ENCODE data around the gene SRP9.

SRP9 gene, protein sequence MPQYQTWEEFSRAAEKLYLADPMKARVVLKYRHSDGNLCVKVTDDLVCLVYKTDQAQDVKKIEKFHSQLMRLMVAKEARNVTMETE

DNA sequence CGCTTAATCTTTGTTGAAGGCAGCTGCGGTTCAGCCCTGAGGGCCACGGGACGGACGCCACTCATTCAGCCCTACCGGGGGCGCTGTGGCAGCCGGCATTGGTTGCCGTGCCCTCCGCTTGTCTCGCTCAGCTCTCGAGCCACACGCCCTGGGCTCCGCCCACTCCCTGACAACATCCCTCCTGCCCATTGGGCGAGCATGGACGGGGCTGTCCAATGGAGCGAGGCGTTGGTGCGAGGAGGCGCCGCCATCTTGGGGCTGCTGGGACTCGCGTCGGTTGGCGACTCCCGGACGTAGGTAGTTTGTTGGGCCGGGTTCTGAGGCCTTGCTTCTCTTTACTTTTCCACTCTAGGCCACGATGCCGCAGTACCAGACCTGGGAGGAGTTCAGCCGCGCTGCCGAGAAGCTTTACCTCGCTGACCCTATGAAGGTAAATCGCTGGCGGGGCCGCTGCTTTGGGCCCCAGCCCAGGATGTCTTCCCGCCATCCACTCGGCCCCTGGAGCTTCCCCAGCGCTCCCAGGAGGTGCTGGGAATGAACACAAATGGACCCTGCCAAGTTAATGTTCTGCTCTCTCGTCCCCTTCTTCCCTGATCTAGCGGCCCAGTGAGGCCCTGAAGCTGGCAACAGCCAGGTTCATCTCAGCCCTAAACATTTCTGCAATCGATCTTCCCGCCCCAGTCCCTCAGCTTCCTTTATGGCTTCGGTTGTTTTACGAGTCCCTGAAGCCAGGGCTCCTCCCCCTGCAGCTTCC, at the start of gene SRP9:
TSS of gene SRP9 (plus strand) at position 244 of the 754 bp plus-strand sequence. CDS start at position 359, 115 bp downstream.
- peak; percentile 98 to 99 for DNase-seq
- no peak for TF ChIP-seq GATA1 (IDR thresholded peaks at IDR 0.05; ENCODE audit: low read depth, low read length)
- TF ChIP-seq POLR2A (IDR thresholded peaks at IDR 0.05; ENCODE audit: low read length) = peak; percentile 96

- no peak for TF ChIP-seq GATA1 (IDR thresholded peaks at IDR 0.05; ENCODE audit: low read depth, low read length)
- TF ChIP-seq POLR2A (IDR thresholded peaks at IDR 0.05; ENCODE audit: low read length) = no peak
- DNase-seq = no peak
Measured at GRCh38 chr1:225731491-225731890, 46.1 kb upstream of the SRP9 start.

GRCh38 chr1:225733254-225733653, 44.4 kb upstream of the SRP9 start:
- TF ChIP-seq GATA1 (IDR thresholded peaks at IDR 0.05; ENCODE audit: low read depth, low read length) (no peak), POLR2A (IDR thresholded peaks at IDR 0.05; ENCODE audit: low read length) (no peak)
- no peak for DNase-seq

DNA sequence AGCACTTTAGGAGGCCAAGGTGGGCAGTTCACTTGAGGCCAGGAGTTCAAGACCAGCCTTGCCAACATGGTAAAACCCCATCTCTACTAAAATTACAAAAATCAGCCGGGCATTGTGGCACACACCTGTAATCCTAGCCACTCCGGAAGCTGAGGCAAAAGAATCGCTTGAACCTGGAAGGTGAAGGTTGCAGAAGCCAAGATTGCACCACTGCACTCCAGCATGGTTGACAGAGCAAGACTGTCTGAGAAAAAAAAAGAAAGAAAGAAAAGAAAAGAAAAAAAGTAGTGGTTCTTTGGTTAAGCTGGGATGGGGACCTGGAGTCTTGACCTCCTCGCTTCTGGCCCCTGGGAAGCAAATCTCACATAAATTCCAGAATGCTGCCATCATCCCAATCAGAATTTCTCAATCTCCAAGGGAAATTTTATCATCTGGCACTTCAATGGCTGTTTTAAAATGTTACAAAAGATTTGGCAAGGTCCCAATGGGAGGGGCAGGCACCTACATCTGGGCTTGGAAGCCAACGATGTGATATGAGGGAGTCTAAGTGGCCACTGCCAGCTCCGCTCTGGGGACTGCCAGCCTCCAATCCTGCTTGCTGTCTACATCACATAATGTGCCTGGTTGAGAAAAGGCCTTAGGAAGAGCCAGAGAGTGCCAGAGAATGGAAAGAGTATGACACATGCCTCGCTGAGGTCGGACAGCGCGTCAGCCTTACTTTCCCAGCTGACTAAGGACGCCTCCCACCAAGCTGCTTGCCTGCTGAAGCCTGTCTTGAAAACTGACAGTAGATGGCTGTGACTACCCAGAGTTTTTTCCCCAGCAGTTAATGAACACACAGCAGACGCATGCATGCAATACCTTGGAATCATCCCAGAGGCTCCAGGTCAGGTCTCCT, 42.1 kb upstream of the SRP9 start:
- DNase-seq = no peak
- TF ChIP-seq POLR2A (IDR thresholded peaks at IDR 0.05; ENCODE audit: low read length) (no peak), GATA1 (IDR thresholded peaks at IDR 0.05; ENCODE audit: low read depth, low read length) (no peak)

GRCh38 chr1:225736437-225737098, 41.1 kb upstream of the SRP9 start:
- TF ChIP-seq GATA1 (IDR thresholded peaks at IDR 0.05; ENCODE audit: low read depth, low read length) (no peak), POLR2A (IDR thresholded peaks at IDR 0.05; ENCODE audit: low read length) (no peak)
- no peak for DNase-seq

DNA sequence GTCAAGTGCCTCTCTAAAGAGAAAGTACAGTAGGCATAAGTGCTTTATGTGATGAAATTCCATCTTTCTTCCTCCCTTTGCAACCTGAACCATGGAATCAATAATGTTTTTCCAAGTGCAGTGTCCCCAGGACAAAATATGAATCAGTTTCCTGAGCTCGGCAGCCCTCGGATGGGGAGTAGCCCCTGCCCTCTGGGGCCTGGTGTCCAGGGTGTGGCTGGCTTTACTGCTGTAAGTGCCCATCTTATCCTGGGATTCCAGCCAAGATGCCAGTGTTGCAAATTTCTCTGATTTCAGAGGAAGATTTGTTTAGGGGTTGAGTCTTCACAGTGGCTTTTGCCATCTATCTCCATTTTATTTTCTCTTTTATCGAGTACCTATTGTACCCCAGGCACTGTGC, 40.5 kb upstream of the SRP9 start:
- TF ChIP-seq GATA1 (IDR thresholded peaks at IDR 0.05; ENCODE audit: low read depth, low read length) (no peak), POLR2A (IDR thresholded peaks at IDR 0.05; ENCODE audit: low read length) (no peak)
- DNase-seq = no peak

- DNase-seq = no peak
- no peak for TF ChIP-seq GATA1 (IDR thresholded peaks at IDR 0.05; ENCODE audit: low read depth, low read length)
- no peak for TF ChIP-seq POLR2A (IDR thresholded peaks at IDR 0.05; ENCODE audit: low read length)
Measured at GRCh38 chr1:225737866-225738265, 39.8 kb upstream of the SRP9 start.

DNA sequence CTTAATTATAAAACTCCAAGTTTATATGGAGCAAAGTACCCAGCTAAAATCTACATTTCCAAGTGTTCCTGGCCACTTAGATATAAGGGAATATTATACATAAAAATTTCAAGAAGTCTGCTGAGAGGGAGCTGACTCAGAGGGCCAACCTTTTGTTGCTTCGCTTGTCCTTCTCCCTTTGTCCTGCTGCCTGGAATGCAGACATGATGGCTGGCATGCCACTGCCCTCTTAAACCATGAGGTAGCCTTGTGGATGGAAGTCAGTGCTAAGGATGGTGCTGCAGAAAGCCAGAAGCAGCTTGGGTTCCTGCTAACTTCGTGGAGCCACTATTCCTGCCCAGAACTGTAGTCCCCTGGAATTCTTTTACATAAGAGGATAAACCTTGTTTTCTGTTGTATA, 38.9 kb upstream of the SRP9 start:
- TF ChIP-seq GATA1 (IDR thresholded peaks at IDR 0.05; ENCODE audit: low read depth, low read length) (no peak), POLR2A (IDR thresholded peaks at IDR 0.05; ENCODE audit: low read length) (no peak)
- DNase-seq = no peak

- TF ChIP-seq GATA1 (IDR thresholded peaks at IDR 0.05; ENCODE audit: low read depth, low read length) (no peak), POLR2A (IDR thresholded peaks at IDR 0.05; ENCODE audit: low read length) (no peak)
- no peak for DNase-seq
Measured at GRCh38 chr1:225739542-225740107, 38.0 kb upstream of the SRP9 start.

GRCh38 chr1:225744745-225745144, 32.9 kb upstream of the SRP9 start:
- TF ChIP-seq GATA1 (IDR thresholded peaks at IDR 0.05; ENCODE audit: low read depth, low read length) = no peak
- TF ChIP-seq POLR2A (IDR thresholded peaks at IDR 0.05; ENCODE audit: low read length) = no peak
- DNase-seq = no peak

DNA sequence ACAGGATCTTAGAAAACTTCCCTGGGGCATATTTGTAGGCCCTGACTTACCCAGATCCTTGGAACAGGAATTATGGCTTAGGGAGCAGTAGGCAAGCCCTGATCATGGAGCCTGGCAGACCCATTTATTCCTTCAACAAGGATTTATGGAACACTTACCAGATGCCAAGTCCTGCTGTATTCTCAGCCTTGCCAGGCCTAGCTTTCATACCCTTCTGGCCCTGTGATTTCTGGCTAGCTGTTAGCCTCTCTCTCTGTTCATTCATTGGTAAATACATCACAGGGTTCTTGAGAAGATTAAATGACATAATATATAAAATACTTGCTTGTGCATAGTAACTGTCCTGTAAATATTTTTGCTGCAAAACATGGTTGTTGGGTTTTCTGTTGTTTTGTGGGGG, 32.4 kb upstream of the SRP9 start:
- no peak for DNase-seq
- no peak for TF ChIP-seq GATA1 (IDR thresholded peaks at IDR 0.05; ENCODE audit: low read depth, low read length)
- TF ChIP-seq POLR2A (IDR thresholded peaks at IDR 0.05; ENCODE audit: low read length) = no peak

- TF ChIP-seq POLR2A (IDR thresholded peaks at IDR 0.05; ENCODE audit: low read length) = no peak
- no peak for TF ChIP-seq GATA1 (IDR thresholded peaks at IDR 0.05; ENCODE audit: low read depth, low read length)
- DNase-seq = no peak
Measured at GRCh38 chr1:225746361-225747179, 31.1 kb upstream of the SRP9 start.

GRCh38 chr1:225747566-225747965, 30.1 kb upstream of the SRP9 start:
- no peak for DNase-seq

More at GRCh38 chr1:225747566-225747965, 30.1 kb upstream of the SRP9 start:
- no peak for TF ChIP-seq GATA1 (IDR thresholded peaks at IDR 0.05; ENCODE audit: low read depth, low read length)
- TF ChIP-seq POLR2A (IDR thresholded peaks at IDR 0.05; ENCODE audit: low read length) = no peak
